NCI-H1092 treated with DMSO at 0.1 percent for 48 hours (cell line): ENCODE data around the gene SSUH2.
"Not testable (repeated sequence)": the region's sequence is repeated elsewhere in the genome, so short reads cannot be mapped to it uniquely, and the experiment has no call there.

Experiments used
- DNase-seq: peaks from one replicate; lab custom pipeline; 2025; lab: John Stamatoyannopoulos, UW

SSUH2 gene

GRCh38 chr3:8659242-8659641 lies 14.6 kb upstream of the SSUH2 start:
- no peak for DNase-seq

DNA sequence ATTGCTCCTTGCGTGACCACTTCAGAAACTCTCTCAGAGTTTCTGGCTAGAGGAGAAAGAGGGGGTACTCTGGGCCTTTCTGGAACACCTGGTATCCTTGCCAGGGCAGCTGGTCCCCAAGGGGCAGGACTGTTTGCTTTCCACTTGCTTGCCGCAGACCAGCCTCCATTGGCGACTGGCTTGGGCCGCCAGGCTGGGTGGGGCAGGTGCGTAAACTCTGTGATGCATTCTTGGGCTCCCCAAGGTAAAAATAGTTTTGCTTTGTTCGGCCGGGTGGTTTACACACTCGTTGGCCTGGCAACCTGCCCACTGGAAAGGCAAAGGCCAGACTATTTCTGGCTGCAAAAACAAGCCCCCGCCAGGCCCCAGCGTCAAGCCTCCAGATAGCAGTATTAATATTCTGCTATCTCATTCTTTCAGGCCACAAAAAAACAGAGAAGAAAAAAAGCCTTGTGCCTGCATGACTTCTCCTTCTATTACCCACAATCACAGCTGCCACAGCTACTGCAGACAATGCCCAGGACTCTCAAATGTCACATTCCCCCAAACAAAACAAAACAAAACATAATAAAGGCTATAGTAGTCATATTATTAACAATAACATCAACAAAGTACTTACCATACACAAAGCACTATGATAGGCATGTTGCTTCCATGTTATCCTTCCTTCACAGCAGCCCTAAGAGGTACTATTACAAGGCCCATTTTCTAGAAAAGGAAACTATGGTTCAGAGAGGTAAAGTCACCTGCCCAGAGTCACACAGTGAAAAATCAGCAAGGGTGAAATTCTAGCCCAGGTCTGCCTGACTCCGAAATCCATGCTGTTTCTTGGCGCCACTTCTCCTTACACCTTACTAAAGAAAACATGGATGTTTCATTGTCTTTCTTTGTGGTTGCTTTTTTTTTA lies 14.0 kb upstream of the SSUH2 start:
- no peak for DNase-seq

- DNase-seq = no peak
Measured at GRCh38 chr3:8657804-8658305, 13.3 kb upstream of the SSUH2 start.

GRCh38 chr3:8656240-8656639 lies 11.6 kb upstream of the SSUH2 start:
- no peak for DNase-seq

GRCh38 chr3:8655387-8655835 lies 10.8 kb upstream of the SSUH2 start:
- DNase-seq = no peak

GRCh38 chr3:8654572-8655329 lies 10.2 kb upstream of the SSUH2 start:
- DNase-seq = not testable (repeated sequence)

- no peak for DNase-seq
Measured at GRCh38 chr3:8653800-8654408, 9.3 kb upstream of the SSUH2 start.

DNA sequence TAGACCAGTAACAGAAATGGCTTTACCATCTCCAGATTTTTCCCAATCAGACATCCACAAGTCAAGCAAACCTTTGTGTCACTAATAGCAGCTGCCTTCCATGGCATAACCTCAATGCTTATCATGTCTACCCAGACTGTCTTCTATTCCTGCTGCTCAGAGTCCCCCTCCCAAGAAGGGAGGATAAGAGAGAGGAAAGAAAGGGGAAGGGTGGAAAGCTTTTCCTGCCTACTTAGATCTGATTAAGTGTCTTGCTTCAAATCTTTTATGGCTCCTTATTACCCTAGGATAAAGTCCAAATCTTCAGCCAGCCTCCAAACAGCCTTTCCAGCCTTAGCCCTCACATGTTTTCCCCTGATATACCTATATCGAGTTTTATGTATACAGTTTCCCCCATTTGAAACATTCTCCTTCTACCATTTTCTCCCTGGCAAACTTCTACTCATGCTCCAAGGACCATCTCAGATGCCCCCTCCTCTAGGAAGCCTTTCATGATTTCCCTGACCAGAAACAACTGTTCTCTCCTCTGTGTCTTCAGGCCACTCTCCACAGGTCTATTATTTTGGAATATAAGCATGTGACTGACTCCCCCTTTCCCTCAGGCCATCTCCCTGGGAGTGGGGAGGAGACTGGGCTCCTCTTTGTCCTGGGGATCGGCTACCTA lies 7.9 kb upstream of the SSUH2 start:
- no peak for DNase-seq

DNA sequence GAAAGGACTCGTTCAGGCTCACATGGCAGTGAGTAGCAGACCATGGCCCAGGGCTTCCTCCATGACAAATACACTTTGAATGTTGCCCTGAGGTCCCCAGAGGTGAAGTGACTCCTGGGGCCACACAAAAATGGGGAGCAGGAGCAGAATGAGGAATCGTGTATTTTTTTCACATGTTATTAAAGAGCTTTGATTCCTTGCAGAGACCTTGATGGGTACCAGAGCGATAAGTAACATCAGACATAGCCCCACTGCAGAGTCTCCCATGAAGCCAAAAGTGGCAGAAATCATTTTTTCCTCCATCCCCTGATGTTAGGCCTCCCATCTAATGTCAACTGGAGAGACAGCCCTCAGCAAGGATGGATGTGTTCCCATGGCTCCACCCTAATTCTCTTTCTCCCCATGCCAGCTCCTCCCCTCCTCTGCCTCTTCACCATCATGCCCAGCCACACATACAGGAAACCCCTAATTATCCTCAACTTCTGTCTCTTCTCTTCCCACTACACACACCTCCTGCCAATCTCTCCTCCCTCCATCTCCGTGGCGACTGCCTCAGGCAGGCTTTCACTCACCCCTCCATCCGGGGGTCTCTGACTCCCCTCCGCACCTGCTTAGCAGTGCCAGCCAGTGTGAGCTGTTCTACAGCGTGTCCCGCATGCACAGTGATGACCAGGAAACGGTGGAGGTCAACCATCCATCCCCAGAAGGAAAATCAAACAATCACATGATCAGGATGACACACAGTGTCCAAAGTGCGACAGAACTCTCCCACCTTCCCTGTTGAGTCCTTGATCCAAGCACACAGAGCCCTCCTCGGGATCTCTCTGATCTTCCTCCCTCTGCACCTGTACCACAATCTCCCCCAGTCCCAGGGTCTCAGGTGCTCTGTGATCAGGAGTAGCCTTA lies 7.1 kb upstream of the SSUH2 start:
- no peak for DNase-seq

- DNase-seq = no peak
Measured at GRCh38 chr3:8650583-8651416, 6.2 kb upstream of the SSUH2 start.

DNA sequence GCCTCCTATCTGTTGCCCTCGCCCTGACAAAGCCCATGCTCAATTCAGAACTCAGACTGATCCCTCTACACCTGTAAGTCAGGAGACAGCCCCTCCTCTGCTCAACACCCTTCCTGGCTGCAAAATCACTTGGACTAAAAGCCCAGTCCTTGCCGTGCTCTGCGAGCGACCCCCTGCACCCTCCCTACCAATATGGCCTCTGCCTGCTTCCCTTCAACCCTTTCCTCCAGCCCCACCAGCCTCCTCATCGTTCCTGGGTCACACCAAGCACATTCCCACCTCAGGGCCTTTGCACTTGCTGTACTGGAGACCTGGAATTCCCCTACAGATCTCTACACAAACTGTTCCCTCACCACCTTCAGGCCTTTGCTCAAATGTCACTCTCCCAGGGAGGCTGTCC lies 5.2 kb upstream of the SSUH2 start:
- DNase-seq = no peak

- no peak for DNase-seq
Measured at GRCh38 chr3:8648909-8649741, 4.5 kb upstream of the SSUH2 start.

GRCh38 chr3:8647137-8647985 lies 2.8 kb upstream of the SSUH2 start:
- no peak for DNase-seq

DNA sequence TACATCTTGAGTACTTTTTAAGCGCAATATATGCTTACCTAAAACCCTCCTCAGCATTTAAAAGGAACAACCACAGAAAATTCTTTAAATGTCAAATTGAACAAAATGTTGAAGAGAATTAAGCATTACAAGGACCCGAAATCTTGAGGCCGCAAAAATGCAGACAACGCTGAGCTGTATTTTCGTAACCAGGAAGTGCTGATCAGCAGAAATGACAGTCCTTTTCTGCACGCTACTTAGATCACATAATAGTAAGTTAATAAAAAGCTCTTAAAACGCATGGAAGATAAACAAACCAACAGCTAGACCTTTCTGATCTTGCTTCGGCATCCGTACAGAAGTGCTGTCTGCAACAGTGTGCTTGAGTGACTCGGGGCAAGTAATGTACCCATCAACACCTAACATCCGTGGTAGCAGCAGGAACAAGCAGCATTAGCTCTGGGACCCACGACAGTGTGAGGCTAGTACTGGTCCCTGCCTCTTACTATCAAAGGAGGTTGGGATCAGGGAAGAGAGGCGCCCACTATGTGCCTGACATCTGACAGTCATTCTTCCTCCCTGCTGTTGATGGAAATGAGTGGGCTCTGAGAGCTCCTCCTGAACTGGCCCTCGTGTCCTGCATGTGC lies 1.8 kb upstream of the SSUH2 start:
- no peak for DNase-seq

DNA sequence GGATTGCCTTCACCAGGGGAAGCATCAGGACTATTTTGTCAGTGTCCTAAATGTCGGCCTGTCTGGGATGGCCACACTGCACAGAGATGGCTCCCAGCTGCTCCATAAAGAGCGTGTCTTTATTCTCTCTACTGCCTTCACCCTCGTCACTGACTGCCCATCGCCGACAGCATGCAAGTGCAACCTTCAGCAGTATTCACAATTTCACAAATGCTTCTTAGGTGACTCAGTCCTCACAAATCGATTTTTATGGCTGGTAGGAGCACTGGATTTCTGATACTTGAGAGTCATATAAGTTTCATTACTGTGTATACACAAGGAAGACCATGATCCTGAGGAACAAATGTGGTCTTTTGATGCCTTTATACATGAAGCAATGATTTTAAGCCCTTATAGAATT lies 1.1 kb upstream of the SSUH2 start:
- DNase-seq = no peak

DNA sequence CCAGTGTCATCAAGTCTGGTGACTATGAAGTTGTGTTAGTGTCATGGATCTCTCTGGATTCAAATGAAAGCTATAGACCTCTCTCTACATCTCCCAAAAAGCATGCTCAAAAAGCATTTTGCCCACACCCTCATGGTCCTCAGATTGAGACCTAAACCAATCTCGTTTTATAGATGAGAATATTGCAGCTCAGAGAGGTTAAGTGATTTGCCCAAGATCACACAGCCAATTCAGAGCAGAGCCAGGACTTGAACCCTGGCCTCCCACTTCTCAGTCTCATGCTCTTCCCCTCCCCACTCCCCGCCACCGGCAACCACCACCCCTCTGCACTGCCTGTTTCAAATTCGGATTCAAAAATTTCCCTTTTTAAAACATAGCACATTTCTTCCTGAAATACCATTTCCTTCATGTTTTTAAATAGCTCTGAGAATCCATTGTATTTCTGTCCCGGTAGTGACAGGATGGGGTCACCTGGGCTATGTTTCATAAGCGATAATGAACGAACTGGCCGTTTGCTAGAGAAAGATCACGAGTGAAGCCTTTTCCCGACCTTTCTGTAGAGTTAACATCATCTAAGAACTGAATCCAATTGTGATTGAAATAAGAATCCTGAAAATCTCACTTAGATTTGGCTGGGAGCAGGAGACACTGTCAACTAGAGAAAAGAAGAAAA lies 769 bp downstream of the SSUH2 start:
- no peak for DNase-seq

DNA sequence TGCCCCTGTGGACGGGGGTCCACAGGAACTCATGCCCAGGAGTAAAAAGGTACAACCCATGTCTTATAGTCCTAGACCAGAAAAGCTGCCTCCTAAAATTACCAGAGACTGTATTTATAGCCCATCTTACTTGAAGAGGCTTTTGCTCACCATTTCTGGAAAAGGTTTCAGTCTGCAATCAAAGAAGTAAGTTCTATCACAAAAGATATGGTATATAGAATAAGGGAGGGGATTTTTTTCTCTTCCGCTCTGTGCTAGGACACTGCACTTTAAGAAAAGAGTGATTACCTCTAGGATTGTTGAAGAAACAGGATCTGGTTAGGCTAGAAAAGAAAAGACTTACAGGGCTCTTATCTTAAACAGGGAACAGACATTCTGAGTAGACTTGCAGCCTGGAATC lies 2.6 kb downstream of the SSUH2 start:
- no peak for DNase-seq
